ENCODE data around the gene KIF9.
"Not testable (repeated sequence)": the region's sequence is repeated elsewhere in the genome, so short reads cannot be mapped to it uniquely, and the experiment has no call there.

Gene KIF9

GRCh38 chr3:47250309-47251060, 32.1 kb downstream of the KIF9 start:
- DNase-seq, result peak; percentile 56

- DNase-seq, result no peak
These were observed 35.2 kb downstream of the KIF9 start for GRCh38 chr3:47247131-47248064.

GRCh38 chr3:47245271-47245670, 37.3 kb downstream of the KIF9 start:
- no peak for DNase-seq

GRCh38 chr3:47244531-47245100, 38.0 kb downstream of the KIF9 start:
- DNase-seq, result no peak

- no peak for DNase-seq
These were observed 39.0 kb downstream of the KIF9 start for GRCh38 chr3:47243419-47244147.

GRCh38 chr3:47239929-47240328, 42.7 kb downstream of the KIF9 start:
- no peak for DNase-seq

- no peak for DNase-seq
These were observed 44.6 kb downstream of the KIF9 start for GRCh38 chr3:47238017-47238416.

GRCh38 chr3:47228088-47228487, 54.5 kb downstream of the KIF9 start:
- DNase-seq, result no peak

GRCh38 chr3:47227678-47228077, 54.9 kb downstream of the KIF9 start:
- DNase-seq, result no peak

- DNase-seq, result no peak
These were observed 57.2 kb downstream of the KIF9 start for GRCh38 chr3:47225310-47225906.

GRCh38 chr3:47223755-47224154, 58.8 kb downstream of the KIF9 start:
- DNase-seq, result no peak

- DNase-seq, result no peak
These were observed 60.8 kb downstream of the KIF9 start for GRCh38 chr3:47221798-47222197.

- DNase-seq, result no peak
These were observed 71.7 kb downstream of the KIF9 start for GRCh38 chr3:47210863-47211405.

GRCh38 chr3:47206022-47206421, 76.6 kb downstream of the KIF9 start:
- not testable (repeated sequence) for DNase-seq

GRCh38 chr3:47204875-47205274, 77.7 kb downstream of the KIF9 start:
- DNase-seq, result no peak

- no peak for DNase-seq
These were observed 80.1 kb downstream of the KIF9 start for GRCh38 chr3:47202542-47202941.

GRCh38 chr3:47197287-47197686, 85.3 kb downstream of the KIF9 start:
- peak; percentile 46 for DNase-seq

GRCh38 chr3:47194994-47195393, 87.6 kb downstream of the KIF9 start:
- DNase-seq, result no peak

GRCh38 chr3:47193871-47194859, 88.4 kb downstream of the KIF9 start:
- no peak for DNase-seq

- no peak for DNase-seq
These were observed 96.3 kb downstream of the KIF9 start for GRCh38 chr3:47186285-47186684.

- DNase-seq, result not testable (repeated sequence)
These were observed 100.9 kb downstream of the KIF9 start for GRCh38 chr3:47181685-47182084.

Data from NCI-H82 (cell line).